ENCODE results near the gene YIF1B. TPM values are rescaled to one million over a fixed set of nuclear protein-coding genes. Genes with fewer than 3 reads are reported as not detected.

The YIF1B gene
- total and polyA plus RNA-seq, 4 donors = 34.1 to 74.1 (median 42.9) TPM

DNA sequence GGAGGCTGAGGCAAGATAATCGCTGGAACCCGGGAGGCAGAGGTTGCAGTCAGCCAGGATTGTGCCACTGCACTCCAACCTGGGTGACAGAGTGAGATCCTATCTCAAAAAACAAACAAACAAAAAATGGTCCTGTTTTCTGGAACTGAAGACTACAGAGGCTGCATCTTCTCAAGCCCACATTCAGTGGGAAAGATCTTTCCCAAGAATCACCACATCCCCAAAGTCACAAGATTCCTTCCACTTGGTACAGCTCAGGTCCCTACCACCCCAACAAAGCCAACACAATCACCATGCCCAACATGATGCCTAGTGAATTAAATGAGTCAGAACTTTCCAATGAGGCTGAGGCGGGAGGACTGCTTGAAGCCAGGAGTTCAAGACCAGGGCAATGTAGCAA lies 35.1 kb upstream of the YIF1B start (continued):
- no peak for TF ChIP-seq MAX (IDR thresholded peaks at IDR 0.05)
- TF ChIP-seq, protein P1, sequence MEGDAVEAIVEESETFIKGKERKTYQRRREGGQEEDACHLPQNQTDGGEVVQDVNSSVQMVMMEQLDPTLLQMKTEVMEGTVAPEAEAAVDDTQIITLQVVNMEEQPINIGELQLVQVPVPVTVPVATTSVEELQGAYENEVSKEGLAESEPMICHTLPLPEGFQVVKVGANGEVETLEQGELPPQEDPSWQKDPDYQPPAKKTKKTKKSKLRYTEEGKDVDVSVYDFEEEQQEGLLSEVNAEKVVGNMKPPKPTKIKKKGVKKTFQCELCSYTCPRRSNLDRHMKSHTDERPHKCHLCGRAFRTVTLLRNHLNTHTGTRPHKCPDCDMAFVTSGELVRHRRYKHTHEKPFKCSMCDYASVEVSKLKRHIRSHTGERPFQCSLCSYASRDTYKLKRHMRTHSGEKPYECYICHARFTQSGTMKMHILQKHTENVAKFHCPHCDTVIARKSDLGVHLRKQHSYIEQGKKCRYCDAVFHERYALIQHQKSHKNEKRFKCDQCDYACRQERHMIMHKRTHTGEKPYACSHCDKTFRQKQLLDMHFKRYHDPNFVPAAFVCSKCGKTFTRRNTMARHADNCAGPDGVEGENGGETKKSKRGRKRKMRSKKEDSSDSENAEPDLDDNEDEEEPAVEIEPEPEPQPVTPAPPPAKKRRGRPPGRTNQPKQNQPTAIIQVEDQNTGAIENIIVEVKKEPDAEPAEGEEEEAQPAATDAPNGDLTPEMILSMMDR (IDR thresholded peaks at IDR 0.05; ENCODE audit: low read depth, low read length, missing input control) = no peak
- no peak for TF ChIP-seq TAF1 (conservative IDR thresholded peaks at IDR 0.05)
- TF ChIP-seq EGR1 (IDR thresholded peaks at IDR 0.05; ENCODE audit: low read depth in 2 of 2) = no peak
- no peak for TF ChIP-seq HNF4A (conservative IDR thresholded peaks at IDR 0.05)
- TF ChIP-seq YY1 (IDR thresholded peaks at IDR 0.05) = no peak
- no peak for TF ChIP-seq JUND (IDR thresholded peaks at IDR 0.05)

DNA sequence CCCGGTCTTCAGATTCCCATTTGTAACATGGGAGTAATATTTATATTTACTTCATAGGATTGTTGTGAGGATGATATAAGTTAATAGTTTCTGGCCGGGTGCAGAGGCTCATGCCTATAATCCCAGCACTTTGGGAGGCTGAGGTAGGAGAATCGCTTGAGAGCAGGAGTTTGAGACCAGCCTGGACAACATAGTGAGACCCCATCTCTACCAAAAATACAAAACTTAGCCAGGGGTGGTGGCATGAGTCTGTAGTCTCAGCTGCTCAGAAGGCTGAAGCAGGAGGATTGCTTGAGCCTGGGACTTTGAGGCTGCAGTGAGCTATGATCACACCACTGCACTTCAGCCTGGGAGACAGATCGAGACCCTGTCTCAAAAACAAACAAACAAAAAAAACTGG lies 31.1 kb upstream of the YIF1B start:
- H3K9ac ChIP-seq (ENCODE audit: low read depth in 1 of 2, low read length in 2 of 2) = no peak overlapping the region
- H3K9me3 ChIP-seq (ENCODE audit: control insufficient read depth in 4 of 4, low read length in 3 of 4) = no peaks in the 10 kb centered on the region
- H3K36me3 ChIP-seq (ENCODE audit: control insufficient read depth in 4 of 4, insufficient read depth in 3 of 4, low read depth in 1 of 4, low read length in 3 of 4) = no peaks in the 10 kb centered on the region
- H3K27ac ChIP-seq (ENCODE audit: low read depth in 1 of 2, low read length in 2 of 2) = no peak overlapping the region
- 79% methylated on average over 4 of the region's 4 CpGs for WGBS
- TF ChIP-seq HNF4A (conservative IDR thresholded peaks at IDR 0.05) (no peak), TAF1 (conservative IDR thresholded peaks at IDR 0.05) (no peak), SP1 (IDR thresholded peaks at IDR 0.05) (no peak), NR2F2 (IDR thresholded peaks at IDR 0.05) (no peak), GABPA (IDR thresholded peaks at IDR 0.05 in 1 of 2, conservative IDR thresholded peaks at IDR 0.05 in 1 of 2) (no peak), YY1 (IDR thresholded peaks at IDR 0.05) (no peak), HNF4G (IDR thresholded peaks at IDR 0.05) (no peak), ATF3 (IDR thresholded peaks at IDR 0.05) (no peak), RXRA (IDR thresholded peaks at IDR 0.05) (no peak), REST (IDR thresholded peaks at IDR 0.05) (no peak), FOXA2 (IDR thresholded peaks at IDR 0.05) (no peak), JUND (IDR thresholded peaks at IDR 0.05) (no peak), RAD21 (IDR thresholded peaks at IDR 0.05) (no peak), FOXA1 (IDR thresholded peaks at IDR 0.05) (no peak), MAX (IDR thresholded peaks at IDR 0.05) (no peak)
- DNase-seq (ENCODE audit: low spot score) = no peak
- no peak overlapping the region for H3K4me3 ChIP-seq (ENCODE audit: low read depth in 1 of 3, low read length in 3 of 3)
- H3K4me1 ChIP-seq (ENCODE audit: control insufficient read depth in 4 of 4, insufficient read depth in 4 of 4, low read length in 3 of 4) = no peaks in the 10 kb centered on the region
- peaks cover 0 to under 1% (median 0%) of the 10 kb centered on the region in 4 donors for H3K27me3 ChIP-seq (ENCODE audit: control insufficient read depth in 4 of 4, insufficient read depth in 4 of 4, low read length in 3 of 4)
